Stimulated activated CD4-positive, alpha-beta T cell treated with anti-CD3 and anti-CD28 coated beads, Interleukin-12 subunit alpha, Interleukin-12 subunit beta, amount 100 ng/mL, for 24 hours (primary cell): ENCODE results near the gene ADRA2C.

ENCODE experiments used
- DNase-seq, 2 experiments: peaks; one replicate each; pipeline ENCODE4 v3.0.0-alpha.2; 2020; ENCODE audit warnings: low read depth in 2 of 2

The ADRA2C gene

GRCh38 chr4:3733195-3733594 is 33.0 kb upstream of the ADRA2C start:
- no peak for DNase-seq

GRCh38 chr4:3735196-3735595 is 31.0 kb upstream of the ADRA2C start:
- DNase-seq: no peak

- DNase-seq: no peak
Observed at GRCh38 chr4:3736290-3736689, 29.9 kb upstream of the ADRA2C start.

- no peak for DNase-seq
Observed at GRCh38 chr4:3736806-3737205, 29.4 kb upstream of the ADRA2C start.

GRCh38 chr4:3739577-3739976 is 26.6 kb upstream of the ADRA2C start:
- DNase-seq: no peak

GRCh38 chr4:3740256-3740655 is 25.9 kb upstream of the ADRA2C start:
- DNase-seq: no peak

- DNase-seq: no peak
Observed at GRCh38 chr4:3741217-3742011, 24.8 kb upstream of the ADRA2C start.

GRCh38 chr4:3742610-3743009 is 23.6 kb upstream of the ADRA2C start:
- DNase-seq: no peak

- DNase-seq: no peak
Observed at GRCh38 chr4:3744232-3744631, 22.0 kb upstream of the ADRA2C start.

- DNase-seq: no peak
Observed at GRCh38 chr4:3744901-3745300, 21.3 kb upstream of the ADRA2C start.

GRCh38 chr4:3745886-3746656 is 20.1 kb upstream of the ADRA2C start:
- DNase-seq: no peak

GRCh38 chr4:3746701-3747580 is 19.2 kb upstream of the ADRA2C start:
- DNase-seq: no peak

GRCh38 chr4:3747581-3747904 is 18.6 kb upstream of the ADRA2C start:
- DNase-seq: no peak

- DNase-seq: no peak
Observed at GRCh38 chr4:3748136-3748898, 17.9 kb upstream of the ADRA2C start.

GRCh38 chr4:3749081-3749480 is 17.1 kb upstream of the ADRA2C start:
- no peak for DNase-seq

- no peak for DNase-seq
Observed at GRCh38 chr4:3750334-3750733, 15.9 kb upstream of the ADRA2C start.

- no peak for DNase-seq
Observed at GRCh38 chr4:3752022-3752421, 14.2 kb upstream of the ADRA2C start.

- DNase-seq: no peak
Observed at GRCh38 chr4:3753726-3754412, 12.3 kb upstream of the ADRA2C start.

- no peak for DNase-seq
Observed at GRCh38 chr4:3756343-3757059, 9.7 kb upstream of the ADRA2C start.

GRCh38 chr4:3759236-3759635 is 6.9 kb upstream of the ADRA2C start:
- no peak for DNase-seq
